ENCODE data around the gene RSBN1.
"Not testable (repeated sequence)": the region's sequence is repeated elsewhere in the genome, so short reads cannot be mapped to it uniquely, and the experiment has no call there.

Gene RSBN1

DNA sequence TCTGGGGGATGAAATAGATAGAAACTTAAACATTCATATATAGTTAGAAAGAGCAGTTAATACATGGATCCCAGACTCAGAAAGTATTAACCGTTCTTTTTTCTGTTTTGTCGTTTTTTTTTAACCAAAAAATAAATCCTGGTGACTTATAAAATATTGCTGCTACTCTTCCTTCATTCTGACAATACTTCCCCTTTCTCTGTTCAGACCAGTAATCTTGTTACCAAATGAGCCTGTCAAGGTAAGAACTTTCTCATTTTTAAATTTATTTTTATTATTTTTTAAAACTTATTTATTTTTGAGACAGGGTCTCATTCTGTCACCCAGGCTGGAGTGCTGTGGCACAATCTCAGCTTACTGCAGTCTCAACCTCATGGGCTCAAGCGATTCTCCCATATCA, 45.5 kb upstream of the RSBN1 start:
- no peak overlapping the region for H3K4me3 ChIP-seq (ENCODE audit: low read depth, low read length)
- TF ChIP-seq, protein P1, sequence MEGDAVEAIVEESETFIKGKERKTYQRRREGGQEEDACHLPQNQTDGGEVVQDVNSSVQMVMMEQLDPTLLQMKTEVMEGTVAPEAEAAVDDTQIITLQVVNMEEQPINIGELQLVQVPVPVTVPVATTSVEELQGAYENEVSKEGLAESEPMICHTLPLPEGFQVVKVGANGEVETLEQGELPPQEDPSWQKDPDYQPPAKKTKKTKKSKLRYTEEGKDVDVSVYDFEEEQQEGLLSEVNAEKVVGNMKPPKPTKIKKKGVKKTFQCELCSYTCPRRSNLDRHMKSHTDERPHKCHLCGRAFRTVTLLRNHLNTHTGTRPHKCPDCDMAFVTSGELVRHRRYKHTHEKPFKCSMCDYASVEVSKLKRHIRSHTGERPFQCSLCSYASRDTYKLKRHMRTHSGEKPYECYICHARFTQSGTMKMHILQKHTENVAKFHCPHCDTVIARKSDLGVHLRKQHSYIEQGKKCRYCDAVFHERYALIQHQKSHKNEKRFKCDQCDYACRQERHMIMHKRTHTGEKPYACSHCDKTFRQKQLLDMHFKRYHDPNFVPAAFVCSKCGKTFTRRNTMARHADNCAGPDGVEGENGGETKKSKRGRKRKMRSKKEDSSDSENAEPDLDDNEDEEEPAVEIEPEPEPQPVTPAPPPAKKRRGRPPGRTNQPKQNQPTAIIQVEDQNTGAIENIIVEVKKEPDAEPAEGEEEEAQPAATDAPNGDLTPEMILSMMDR (IDR thresholded peaks at IDR 0.05; ENCODE audit: borderline replicate concordance, insufficient read depth, low read depth, low read length), result no peak

DNA sequence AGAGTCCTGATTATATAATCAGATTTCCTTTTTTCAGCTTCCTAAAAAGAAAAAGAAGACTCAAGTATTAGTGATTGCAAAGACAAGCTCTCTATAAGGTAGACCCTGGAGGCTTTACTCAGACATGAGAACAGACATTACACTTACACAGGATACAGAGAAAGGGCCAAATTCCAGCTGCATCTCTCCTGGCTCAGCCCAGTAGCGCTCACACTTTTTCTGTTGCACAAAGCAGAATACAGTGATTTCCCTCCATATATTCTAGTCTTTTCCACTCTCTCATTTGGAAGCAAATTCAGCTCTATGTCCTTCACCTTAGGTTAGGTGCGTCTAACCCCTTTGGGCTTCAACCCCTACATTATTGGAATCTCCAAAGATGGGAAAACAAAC, 44.1 kb upstream of the RSBN1 start:
- no peak overlapping the region for H3K4me3 ChIP-seq (ENCODE audit: low read depth, low read length)
- TF ChIP-seq, protein P1 (IDR thresholded peaks at IDR 0.05; ENCODE audit: borderline replicate concordance, insufficient read depth, low read depth, low read length), result no peak

DNA sequence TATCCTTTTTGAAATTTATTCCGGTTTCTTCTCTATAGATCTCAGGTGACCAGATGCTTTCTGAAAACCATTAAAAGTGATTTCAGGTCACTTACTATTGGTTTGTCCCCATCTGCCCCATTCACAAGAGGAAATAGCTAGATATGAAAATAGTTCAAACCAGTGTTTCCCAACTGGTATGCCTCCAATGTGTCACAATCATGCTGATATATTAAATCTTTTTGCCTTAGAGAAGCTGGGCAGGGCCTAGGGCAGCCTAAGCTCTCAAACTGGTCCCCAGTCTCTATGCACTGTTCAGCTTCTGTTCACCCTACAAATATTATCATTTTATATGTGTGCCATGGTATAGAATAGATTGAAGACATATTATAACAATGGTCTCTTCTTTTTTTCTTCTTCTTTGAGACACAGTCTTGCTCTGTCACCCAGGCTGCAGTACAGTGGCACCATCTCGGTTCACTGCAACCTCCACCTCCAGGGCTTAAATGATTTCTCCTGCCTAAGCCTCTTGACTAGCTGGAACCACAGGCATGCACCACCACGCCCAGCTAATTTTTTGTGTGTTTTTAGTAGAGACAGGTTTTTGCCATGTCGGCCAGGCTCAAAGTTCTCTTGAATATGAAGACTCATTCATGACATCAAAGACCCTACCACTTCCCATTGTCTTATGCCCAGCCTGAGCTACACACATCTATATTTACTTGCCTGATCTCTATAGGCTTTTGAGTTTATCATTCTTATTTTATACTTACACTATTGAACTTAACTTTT, 43.5 kb upstream of the RSBN1 start:
- TF ChIP-seq, protein P1 (IDR thresholded peaks at IDR 0.05; ENCODE audit: borderline replicate concordance, insufficient read depth, low read depth, low read length), result no peak
- no peak overlapping the region for H3K4me3 ChIP-seq (ENCODE audit: low read depth, low read length)

DNA sequence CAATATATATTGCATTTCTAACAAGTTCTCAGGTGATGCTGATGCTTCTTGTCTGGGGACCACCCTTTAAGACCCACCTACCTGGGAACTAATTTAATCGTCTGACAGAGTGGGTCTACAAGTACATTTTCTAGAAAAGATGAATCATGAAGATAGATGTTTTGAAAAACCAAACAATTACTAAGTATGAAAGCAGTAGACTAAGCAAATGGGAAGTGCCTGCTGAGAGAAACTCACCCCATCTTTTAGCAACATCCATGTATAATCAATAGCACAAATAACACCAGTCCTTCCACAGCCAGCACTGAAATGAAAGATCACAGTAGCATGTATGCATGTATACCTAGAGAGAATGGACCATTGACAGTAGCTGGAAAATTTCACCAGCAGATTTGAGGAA, 42.0 kb upstream of the RSBN1 start:
- TF ChIP-seq, protein P1 (IDR thresholded peaks at IDR 0.05; ENCODE audit: borderline replicate concordance, insufficient read depth, low read depth, low read length), result no peak
- H3K4me3 ChIP-seq (ENCODE audit: low read depth, low read length), result no peak overlapping the region

DNA sequence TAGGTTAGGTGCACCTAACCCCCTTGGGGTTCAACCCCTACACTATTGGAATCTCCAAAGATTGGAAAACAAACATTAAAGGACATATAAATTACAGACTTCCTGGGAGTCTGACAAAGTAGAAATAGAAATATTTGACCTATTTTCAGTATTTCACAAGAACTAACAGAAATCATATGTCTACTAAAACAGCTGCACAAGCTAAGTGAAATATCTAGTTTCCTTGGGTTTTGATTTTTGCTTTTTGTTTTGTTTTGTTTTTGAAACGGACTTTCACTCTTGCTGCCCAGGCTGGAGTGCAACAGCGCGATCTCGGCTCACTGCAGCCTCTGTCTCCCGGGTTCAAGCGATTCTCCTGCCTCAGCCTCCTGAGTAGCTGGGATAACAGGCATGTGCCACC, 40.4 kb upstream of the RSBN1 start:
- not testable (repeated sequence) for H3K4me3 ChIP-seq (ENCODE audit: low read depth, low read length)

DNA sequence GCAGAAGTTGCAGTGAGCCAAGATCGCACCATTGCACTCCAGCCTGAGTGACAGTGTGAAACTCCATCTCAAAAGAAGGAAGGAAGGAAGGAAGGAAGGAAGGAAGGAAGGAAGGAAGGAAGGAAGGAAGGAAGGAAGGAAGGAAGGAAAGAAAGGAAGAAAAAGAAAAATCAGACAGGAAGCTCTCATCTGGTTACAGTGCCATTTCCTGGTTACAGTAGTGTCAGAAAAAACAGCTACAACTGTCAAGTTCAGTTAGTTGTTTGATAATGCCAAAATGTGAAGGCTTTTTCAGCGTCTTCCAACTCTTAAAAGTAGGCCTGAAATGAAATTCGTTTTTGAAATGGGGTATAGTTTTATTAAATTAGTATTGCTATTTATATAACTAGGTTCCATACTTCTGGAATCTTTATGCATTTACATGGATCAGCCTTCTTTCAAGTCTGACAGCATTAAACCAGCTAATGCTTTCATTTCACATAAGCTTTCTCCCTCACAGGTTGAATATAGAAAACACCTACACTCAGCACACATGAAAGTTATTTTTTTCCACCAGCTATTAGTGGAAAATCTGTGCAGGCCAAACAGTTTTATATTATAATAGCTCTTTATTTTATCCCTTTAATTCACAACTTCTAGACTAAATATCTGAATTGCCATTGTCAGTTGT, 38.0 kb upstream of the RSBN1 start:
- TF ChIP-seq, protein P1 (IDR thresholded peaks at IDR 0.05; ENCODE audit: borderline replicate concordance, insufficient read depth, low read depth, low read length), result no peak
- H3K4me3 ChIP-seq (ENCODE audit: low read depth, low read length), result no peak overlapping the region

DNA sequence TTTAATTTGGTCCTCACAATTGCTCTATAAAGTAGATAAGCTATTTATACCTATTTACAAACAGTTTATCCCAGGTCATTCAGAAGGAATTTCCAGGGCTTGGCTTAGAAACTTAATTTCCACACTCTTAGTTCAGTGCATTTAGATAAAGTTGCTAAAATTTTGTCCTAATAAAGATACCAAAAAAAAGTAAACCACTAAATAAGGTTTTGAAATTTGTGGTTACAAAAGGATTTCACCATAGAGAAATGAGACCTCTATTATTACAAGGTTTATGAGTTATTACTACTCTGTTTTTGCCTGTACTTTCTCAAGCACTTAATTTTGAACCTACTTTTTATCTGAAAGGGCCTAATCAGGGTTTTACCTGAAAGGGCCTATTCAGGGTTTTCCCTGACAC, 36.8 kb upstream of the RSBN1 start:
- TF ChIP-seq, protein P1 (IDR thresholded peaks at IDR 0.05; ENCODE audit: borderline replicate concordance, insufficient read depth, low read depth, low read length), result no peak
- no peak overlapping the region for H3K4me3 ChIP-seq (ENCODE audit: low read depth, low read length)

Measured in GM12875 (cell line).